Regular cardiac myocyte (primary cell): ENCODE measurements around the gene SCGB1D2. TPM values are rescaled to one million over a fixed set of nuclear protein-coding genes. Genes with fewer than 3 reads are reported as not detected.

ENCODE experiments used
- total RNA-seq: library from RNA; depleted of rRNA; stranded (reverse); fragments of >200 nt; gene quantifications from 2 replicates; pipeline ENCODE4 v1.2.3, GENCODE V29; 2014

The SCGB1D2 gene
- total RNA-seq: not detected in 2 replicates

GRCh38 chr11:62242021-62242420 lies at the start of gene SCGB1D2:
Gene SCGB1D2, plus strand, starts transcription at chr11:62242239. Its CDS starts 69 bp downstream, at chr11:62242308.

GRCh38 chr11:62269654-62270278 lies 27.7 kb downstream of the SCGB1D2 start, which contains the start of gene SCGB2A2:
Gene SCGB2A2, plus strand, starts transcription at chr11:62270158. Its CDS starts 59 bp downstream, at chr11:62270217.

Other genes starting within 250 kb of the SCGB1D2 start
- 12.4 and 38.0 TPM in 2 replicates for gene INCENP, start 118.2 kb upstream of the SCGB1D2 start, total RNA-seq
- not detected in 2 replicates for gene SCGB1D1, start 52.0 kb upstream of the SCGB1D2 start, total RNA-seq
- not detected in 2 replicates for gene SCGB2A1, start 33.6 kb upstream of the SCGB1D2 start, total RNA-seq
- not detected in 2 replicates for gene SCGB2A2, start 27.9 kb downstream of the SCGB1D2 start, total RNA-seq
- not detected in 2 replicates for gene SCGB1D4, start 56.8 kb downstream of the SCGB1D2 start, total RNA-seq
- 0.28 and 1.7 TPM in 2 replicates for gene ASRGL1, start 95.2 kb downstream of the SCGB1D2 start, total RNA-seq
- not detected in 2 replicates for gene SCGB1A1, start 176.8 kb downstream of the SCGB1D2 start, total RNA-seq